Mucosa of descending colon (tissue), 3 donors: ENCODE data around the gene OPCML. TPM values are rescaled to one million over a fixed set of nuclear protein-coding genes. Genes with fewer than 3 reads are reported as not detected.

Experiments used
- ATAC-seq: fragments of 200-7000 bp; cut with Tn5 transposase; one replicate; pipeline ENCODE4 v1.9.1; 2020; ENCODE audit warnings: mild to moderate bottlenecking, moderate library complexity
- DNase-seq, 3 donors: peaks; one replicate each; pipeline ENCODE4 v3.0.0-alpha.2; 2020
- H3K36me3 ChIP-seq: fragments of 200-600 bp; one replicate; pipeline ENCODE4 v1.8.0; 2021; ENCODE audit warnings: low read depth, mild to moderate bottlenecking
- H3K4me1 ChIP-seq: fragments of 200-600 bp; one replicate; pipeline ENCODE4 v1.8.0; 2021; ENCODE audit warnings: low read depth, mild to moderate bottlenecking
- H3K4me3 ChIP-seq: fragments of 200-600 bp; one replicate; pipeline ENCODE4 v1.8.0; 2021; ENCODE audit warnings: mild to moderate bottlenecking
- H3K9me3 ChIP-seq: fragments of 200-600 bp; one replicate; pipeline ENCODE4 v1.8.0; 2021; ENCODE audit warnings: mild to moderate bottlenecking
- intact Hi-C, 2 donors: fragments of 100-400 bp; cut with DNase I in 1 of 2; cut with micrococcal nuclease in 1 of 2; formaldehyde crosslinking; loops; one replicate each; pipeline versions ENCODE4 v1.11.0 to v1.11.1; 2022; cut with DNase I, micrococcal nuclease
- total RNA-seq, 3 donors: library from RNA; stranded (reverse); fragmentation: NEBNext Ultra II Directional in 2 of 3; extraction: Animal tissue kit (Norgen Biotek cat#: 25700) in 2 of 3; gene quantifications; one replicate each; pipeline versions ENCODE4 v1.2.1 to v1.2.4, GENCODE V29; 2021 to 2023
- TF ChIP-seq, protein P1 (sequence below): fragments of 200-600 bp; IDR thresholded peaks from one replicate; pipeline ENCODE4 v1.8.0; 2022; ENCODE audit warnings: antibody characterized with exemption, mild to moderate bottlenecking
- donor health status: DM: no; HTN: no; CAD: no; lungs with moderate emphysema.
- donor health status: DM: no; HTN: no; CAD: no.
- donor health status: DM: no; HTN: yes; CAD: no.

OPCML gene
- total RNA-seq, 3 donors from 2014 or later, result 0.10 to 0.47 TPM; not detected in 1

GRCh38 chr11:133219543-133219942, 312.8 kb downstream of the OPCML start:
- TF ChIP-seq, protein P1, sequence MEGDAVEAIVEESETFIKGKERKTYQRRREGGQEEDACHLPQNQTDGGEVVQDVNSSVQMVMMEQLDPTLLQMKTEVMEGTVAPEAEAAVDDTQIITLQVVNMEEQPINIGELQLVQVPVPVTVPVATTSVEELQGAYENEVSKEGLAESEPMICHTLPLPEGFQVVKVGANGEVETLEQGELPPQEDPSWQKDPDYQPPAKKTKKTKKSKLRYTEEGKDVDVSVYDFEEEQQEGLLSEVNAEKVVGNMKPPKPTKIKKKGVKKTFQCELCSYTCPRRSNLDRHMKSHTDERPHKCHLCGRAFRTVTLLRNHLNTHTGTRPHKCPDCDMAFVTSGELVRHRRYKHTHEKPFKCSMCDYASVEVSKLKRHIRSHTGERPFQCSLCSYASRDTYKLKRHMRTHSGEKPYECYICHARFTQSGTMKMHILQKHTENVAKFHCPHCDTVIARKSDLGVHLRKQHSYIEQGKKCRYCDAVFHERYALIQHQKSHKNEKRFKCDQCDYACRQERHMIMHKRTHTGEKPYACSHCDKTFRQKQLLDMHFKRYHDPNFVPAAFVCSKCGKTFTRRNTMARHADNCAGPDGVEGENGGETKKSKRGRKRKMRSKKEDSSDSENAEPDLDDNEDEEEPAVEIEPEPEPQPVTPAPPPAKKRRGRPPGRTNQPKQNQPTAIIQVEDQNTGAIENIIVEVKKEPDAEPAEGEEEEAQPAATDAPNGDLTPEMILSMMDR, result no peak

DNA sequence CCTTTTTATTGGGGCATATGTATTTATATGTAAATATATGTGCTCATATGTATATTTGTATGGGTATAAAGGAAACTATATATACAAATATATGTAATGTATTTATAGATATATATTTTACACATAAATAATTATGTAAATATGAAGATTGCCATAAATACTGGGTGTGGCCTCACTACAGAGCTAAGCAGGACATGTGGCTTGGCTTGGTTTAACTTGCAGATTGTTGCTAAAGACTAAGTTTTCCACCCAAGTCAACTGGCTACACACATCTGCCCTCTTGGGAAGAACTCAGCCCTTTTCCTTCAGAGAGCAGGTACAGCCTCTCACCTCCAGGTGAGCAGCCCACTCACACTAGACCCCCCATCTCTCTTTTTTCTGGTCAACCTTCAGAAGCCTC, 315.5 kb downstream of the OPCML start:
- no peak overlapping the region for H3K4me3 ChIP-seq
- ATAC-seq, result no peak
- no peaks in the 10 kb centered on the region for H3K9me3 ChIP-seq
- TF ChIP-seq, protein P1, result no peak
- no peaks in the 10 kb centered on the region for H3K36me3 ChIP-seq
- intact Hi-C loops, result no loop called here
- no peaks in the 10 kb centered on the region for H3K4me1 ChIP-seq
- DNase-seq, result no peak

More at GRCh38 chr11:133219543-133219942, 312.8 kb downstream of the OPCML start:
- ATAC-seq (no peak), DNase-seq (no peak)
- no peaks in the 10 kb centered on the region for H3K36me3 ChIP-seq
- no peaks in the 10 kb centered on the region for H3K9me3 ChIP-seq
- no peaks in the 10 kb centered on the region for H3K4me1 ChIP-seq
- H3K4me3 ChIP-seq, result no peak overlapping the region
- intact Hi-C loops, result no loop called here

GRCh38 chr11:133215596-133216230, 316.6 kb downstream of the OPCML start:
- no peaks in the 10 kb centered on the region for H3K4me1 ChIP-seq
- DNase-seq (no peak), ATAC-seq (no peak)
- H3K36me3 ChIP-seq, result no peaks in the 10 kb centered on the region
- TF ChIP-seq, protein P1, result no peak
- H3K4me3 ChIP-seq, result no peak overlapping the region
- H3K9me3 ChIP-seq, result no peaks in the 10 kb centered on the region
- intact Hi-C loops, result no loop called here

- ATAC-seq (no peak), DNase-seq (no peak)
- no peaks in the 10 kb centered on the region for H3K4me1 ChIP-seq
- intact Hi-C loops, result no loop called here
- no peak overlapping the region for H3K4me3 ChIP-seq
- TF ChIP-seq, protein P1, result no peak
- H3K36me3 ChIP-seq, result no peaks in the 10 kb centered on the region
- no peaks in the 10 kb centered on the region for H3K9me3 ChIP-seq
Measured at GRCh38 chr11:133214646-133215045, 317.7 kb downstream of the OPCML start.

DNA sequence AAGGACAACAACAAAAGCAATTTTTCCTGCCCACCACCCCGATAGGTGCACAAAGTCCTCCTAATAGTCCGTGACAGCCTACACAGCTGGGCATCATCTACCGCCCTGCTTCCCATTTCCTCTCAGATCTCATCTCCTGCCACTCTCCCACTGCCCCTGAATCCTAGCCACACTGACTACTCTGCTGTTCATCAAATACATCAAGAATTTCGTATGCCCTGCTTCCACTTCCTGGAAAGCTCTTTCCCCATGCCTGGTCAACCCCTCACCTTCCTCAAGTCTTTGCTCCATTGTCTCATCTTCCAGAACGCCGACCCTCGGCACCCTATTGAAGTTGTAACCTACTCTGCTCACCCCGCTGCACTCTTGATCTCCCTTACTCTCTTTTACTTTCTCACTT, 320.1 kb downstream of the OPCML start:
- Histone ChIP-seq H3K4me3 (no peak overlapping the region), H3K4me1 (no peaks in the 10 kb centered on the region), H3K36me3 (no peaks in the 10 kb centered on the region), H3K9me3 (no peaks in the 10 kb centered on the region)
- ATAC-seq (no peak), DNase-seq (no peak)
- intact Hi-C loops, result no loop called here
- TF ChIP-seq, protein P1, result no peak

DNA sequence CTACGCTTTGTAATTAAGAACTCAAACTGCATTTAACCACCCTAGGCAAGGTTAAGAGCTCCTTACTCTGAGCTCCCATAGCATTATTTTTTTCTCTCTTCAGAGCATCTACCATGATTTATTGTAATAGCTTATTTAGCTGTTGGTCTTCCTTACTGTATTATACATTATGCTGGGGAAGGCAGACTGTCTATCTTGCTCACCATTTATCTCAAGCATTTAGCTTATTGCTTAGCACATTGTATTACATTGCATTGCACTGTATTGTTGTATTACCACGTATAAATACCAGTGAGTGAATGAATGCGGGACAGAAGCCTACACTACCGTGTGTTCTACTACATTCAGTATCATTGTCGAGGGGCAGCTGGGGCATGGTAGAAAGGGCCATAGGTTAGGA, 324.3 kb downstream of the OPCML start:
- Histone ChIP-seq H3K9me3 (no peaks in the 10 kb centered on the region), H3K36me3 (no peaks in the 10 kb centered on the region), H3K4me3 (no peak overlapping the region), H3K4me1 (no peaks in the 10 kb centered on the region)
- intact Hi-C loops, result no loop called here
- TF ChIP-seq, protein P1, result no peak
- ATAC-seq (no peak), DNase-seq (no peak)
